ENCODE results near the gene IL36G.

DNA sequence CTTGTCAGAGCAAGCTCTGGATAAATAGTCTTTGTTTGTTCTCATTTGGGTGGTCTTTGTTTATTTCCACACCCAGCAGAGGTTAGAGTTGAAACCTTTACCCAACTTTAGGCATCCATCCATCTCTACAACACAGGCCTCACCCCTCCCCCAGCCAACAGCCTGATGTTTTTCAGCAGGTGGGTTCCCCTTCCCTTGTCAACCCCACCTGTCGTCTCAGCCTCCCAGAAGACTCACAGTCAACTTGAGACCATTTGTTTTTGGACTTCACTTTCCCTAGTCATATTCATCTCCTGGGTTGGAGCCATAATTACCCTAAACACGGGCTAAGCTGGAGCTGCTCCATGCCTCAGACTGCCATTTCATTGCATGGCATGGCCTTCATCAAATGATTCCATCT is 31.7 kb upstream of the IL36G start:
- TF ChIP-seq POLR2AphosphoS5 (IDR thresholded peaks at IDR 0.05; ENCODE audit: low read depth), result no peak
- TF ChIP-seq, protein P1, sequence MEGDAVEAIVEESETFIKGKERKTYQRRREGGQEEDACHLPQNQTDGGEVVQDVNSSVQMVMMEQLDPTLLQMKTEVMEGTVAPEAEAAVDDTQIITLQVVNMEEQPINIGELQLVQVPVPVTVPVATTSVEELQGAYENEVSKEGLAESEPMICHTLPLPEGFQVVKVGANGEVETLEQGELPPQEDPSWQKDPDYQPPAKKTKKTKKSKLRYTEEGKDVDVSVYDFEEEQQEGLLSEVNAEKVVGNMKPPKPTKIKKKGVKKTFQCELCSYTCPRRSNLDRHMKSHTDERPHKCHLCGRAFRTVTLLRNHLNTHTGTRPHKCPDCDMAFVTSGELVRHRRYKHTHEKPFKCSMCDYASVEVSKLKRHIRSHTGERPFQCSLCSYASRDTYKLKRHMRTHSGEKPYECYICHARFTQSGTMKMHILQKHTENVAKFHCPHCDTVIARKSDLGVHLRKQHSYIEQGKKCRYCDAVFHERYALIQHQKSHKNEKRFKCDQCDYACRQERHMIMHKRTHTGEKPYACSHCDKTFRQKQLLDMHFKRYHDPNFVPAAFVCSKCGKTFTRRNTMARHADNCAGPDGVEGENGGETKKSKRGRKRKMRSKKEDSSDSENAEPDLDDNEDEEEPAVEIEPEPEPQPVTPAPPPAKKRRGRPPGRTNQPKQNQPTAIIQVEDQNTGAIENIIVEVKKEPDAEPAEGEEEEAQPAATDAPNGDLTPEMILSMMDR (conservative IDR thresholded peaks at IDR 0.05; ENCODE audit: low read depth in 2 of 2), result no peak

Data from GM23338 (cell line).